ENCODE data around the gene TMEM150B.

TMEM150B gene

DNA sequence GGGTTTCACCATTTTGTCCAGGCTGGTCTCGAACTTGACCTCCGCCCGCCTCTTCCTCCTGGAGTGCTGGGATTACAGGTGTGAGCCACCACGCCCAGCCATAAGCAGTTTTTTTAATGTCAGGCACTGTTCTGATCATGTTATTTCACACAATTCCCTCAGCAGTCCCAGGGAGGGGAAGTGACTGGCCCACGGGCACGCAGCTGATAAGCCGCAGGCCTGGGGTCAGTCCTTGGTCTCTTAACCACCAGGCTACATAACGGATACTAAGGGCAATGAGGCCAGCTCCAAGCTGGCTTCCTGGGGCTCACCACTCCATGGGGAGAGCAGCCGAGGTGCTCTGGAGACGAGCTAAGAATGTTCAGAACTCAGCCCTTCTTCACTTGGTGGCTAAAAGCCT lies 27.9 kb downstream of the TMEM150B start:
- Histone ChIP-seq H3K36me3 (ENCODE audit: insufficient read depth, low read length) (no peaks in the 10 kb centered on the region), H3K4me1 (ENCODE audit: insufficient read depth, low read length, severe bottlenecking) (peaks cover 22% of the 10 kb centered on the region)

GRCh38 chr19:55289117-55289796 lies 35.9 kb downstream of the TMEM150B start:
- no peak for TF ChIP-seq EZH2 (IDR thresholded peaks at IDR 0.05; ENCODE audit: borderline replicate concordance, low read length)
- no peak for TF ChIP-seq CTCF (IDR thresholded peaks at IDR 0.05; ENCODE audit: low read length)
- Histone ChIP-seq H3K4me1 (ENCODE audit: insufficient read depth, low read length, severe bottlenecking) (peaks cover 3% of the 10 kb centered on the region), H3K9me3 (ENCODE audit: low read length) (no peaks in the 10 kb centered on the region), H4K20me1 (ENCODE audit: insufficient read depth, low read length) (no peaks in the 10 kb centered on the region), H3K27me3 (ENCODE audit: insufficient read depth, low read length) (no peaks in the 10 kb centered on the region), H3K4me2 (ENCODE audit: low read length) (no peak overlapping the region), H3K36me3 (ENCODE audit: insufficient read depth, low read length) (no peaks in the 10 kb centered on the region), H3K79me2 (ENCODE audit: insufficient read depth, low read length) (no peaks in the 10 kb centered on the region), H3F3A (ENCODE audit: insufficient read depth, low read length) (no peaks in the 10 kb centered on the region), H2AFZ (ENCODE audit: low read length) (no peak overlapping the region), H3K4me3 (ENCODE audit: low read depth, low read length, poor library complexity, severe bottlenecking) (no peak overlapping the region), H3K9ac (ENCODE audit: low read length) (no peak overlapping the region), H3K9me2 (ENCODE audit: low read depth, low read length) (no peaks in the 10 kb centered on the region), H3K27ac (ENCODE audit: low read depth, low read length, poor library complexity, severe bottlenecking) (no peak overlapping the region)

More for the DNA sequence above, 27.9 kb downstream of the TMEM150B start:
- Histone ChIP-seq H3K9me2 (ENCODE audit: low read depth, low read length) (no peaks in the 10 kb centered on the region), H3K27me3 (ENCODE audit: insufficient read depth, low read length) (no peaks in the 10 kb centered on the region), H4K20me1 (ENCODE audit: insufficient read depth, low read length) (no peaks in the 10 kb centered on the region), H3K9ac (ENCODE audit: low read length) (no peak overlapping the region), H3K4me2 (ENCODE audit: low read length) (no peak overlapping the region), H3K27ac (ENCODE audit: low read depth, low read length, poor library complexity, severe bottlenecking) (no peak overlapping the region), H3K79me2 (ENCODE audit: insufficient read depth, low read length) (no peaks in the 10 kb centered on the region), H3F3A (ENCODE audit: insufficient read depth, low read length) (no peaks in the 10 kb centered on the region), H3K4me3 (ENCODE audit: low read depth, low read length, poor library complexity, severe bottlenecking) (no peak overlapping the region), H3K9me3 (ENCODE audit: low read length) (no peaks in the 10 kb centered on the region), H2AFZ (ENCODE audit: low read length) (no peak overlapping the region)
- no peak for TF ChIP-seq EZH2 (IDR thresholded peaks at IDR 0.05; ENCODE audit: borderline replicate concordance, low read length)
- TF ChIP-seq CTCF (IDR thresholded peaks at IDR 0.05; ENCODE audit: low read length): no peak

GRCh38 chr19:55287361-55288079 lies 37.6 kb downstream of the TMEM150B start:
- H3K4me1 ChIP-seq (ENCODE audit: insufficient read depth, low read length, severe bottlenecking): peaks cover 3% of the 10 kb centered on the region
- H4K20me1 ChIP-seq (ENCODE audit: insufficient read depth, low read length): no peaks in the 10 kb centered on the region
- TF ChIP-seq EZH2 (IDR thresholded peaks at IDR 0.05; ENCODE audit: borderline replicate concordance, low read length) (no peak), CTCF (IDR thresholded peaks at IDR 0.05; ENCODE audit: low read length) (no peak)
- no peak overlapping the region for H3K9ac ChIP-seq (ENCODE audit: low read length)
- H2AFZ ChIP-seq (ENCODE audit: low read length): no peak overlapping the region
- no peaks in the 10 kb centered on the region for H3F3A ChIP-seq (ENCODE audit: insufficient read depth, low read length)
- no peak overlapping the region for H3K27ac ChIP-seq (ENCODE audit: low read depth, low read length, poor library complexity, severe bottlenecking)
- no peaks in the 10 kb centered on the region for H3K36me3 ChIP-seq (ENCODE audit: insufficient read depth, low read length)
- H3K4me2 ChIP-seq (ENCODE audit: low read length): no peak overlapping the region
- no peaks in the 10 kb centered on the region for H3K9me2 ChIP-seq (ENCODE audit: low read depth, low read length)
- no peaks in the 10 kb centered on the region for H3K79me2 ChIP-seq (ENCODE audit: insufficient read depth, low read length)
- no peaks in the 10 kb centered on the region for H3K27me3 ChIP-seq (ENCODE audit: insufficient read depth, low read length)
- no peak overlapping the region for H3K4me3 ChIP-seq (ENCODE audit: low read depth, low read length, poor library complexity, severe bottlenecking)
- no peaks in the 10 kb centered on the region for H3K9me3 ChIP-seq (ENCODE audit: low read length)

Data from OCI-LY1 (cell line).